Inflammatory macrophage (primary cell): ENCODE data around the gene SLC29A2.
"Not testable (repeated sequence)": the region's sequence is repeated elsewhere in the genome, so short reads cannot be mapped to it uniquely, and the experiment has no call there.

Source experiments
- DNase-seq, 2 donors: peaks; one replicate each; pipeline ENCODE4 v3.0.0-alpha.2; 2020 to 2022

SLC29A2 gene

DNA sequence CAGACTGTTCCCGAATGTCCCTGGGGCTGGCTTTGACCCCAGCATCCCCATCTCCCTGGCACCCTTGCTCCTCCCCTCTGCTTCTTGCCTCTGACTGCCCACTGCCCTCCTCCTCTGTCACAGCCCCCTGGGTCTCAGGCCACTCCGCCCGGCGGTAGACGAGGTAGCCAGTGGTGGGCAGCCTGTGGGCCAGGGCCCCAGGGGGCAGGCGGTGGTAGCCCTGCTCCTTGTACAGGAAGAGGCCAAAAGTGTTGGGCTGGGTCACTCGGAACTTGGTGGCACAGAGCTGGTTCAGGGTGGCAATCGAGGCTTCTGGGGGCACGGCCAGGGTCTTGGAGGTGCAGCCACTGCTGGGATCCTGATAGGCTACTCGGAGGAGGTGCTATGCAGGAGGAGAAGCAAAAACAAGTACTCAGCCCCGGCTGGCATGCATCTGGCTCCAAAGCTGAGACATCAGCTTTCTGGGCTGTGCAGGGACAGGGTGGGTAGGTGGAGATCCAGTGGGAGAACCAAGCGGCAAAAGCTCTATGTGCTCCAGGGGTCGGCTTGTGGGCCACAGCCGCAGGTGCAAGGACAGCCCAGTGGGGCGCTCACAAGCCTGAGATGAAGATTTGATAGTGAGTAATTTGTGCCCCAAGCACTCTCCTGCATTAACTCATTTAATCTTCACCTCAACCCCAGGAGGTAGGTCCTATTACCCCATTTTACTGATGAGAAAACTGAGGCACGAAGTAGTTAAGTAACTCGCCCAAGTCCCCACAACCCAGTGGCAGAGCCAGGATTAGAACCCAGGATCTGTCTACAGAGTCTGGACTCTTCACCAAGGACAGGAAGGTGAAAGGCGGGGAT is 39.0 kb downstream of the SLC29A2 start:
- DNase-seq, result no peak

DNA sequence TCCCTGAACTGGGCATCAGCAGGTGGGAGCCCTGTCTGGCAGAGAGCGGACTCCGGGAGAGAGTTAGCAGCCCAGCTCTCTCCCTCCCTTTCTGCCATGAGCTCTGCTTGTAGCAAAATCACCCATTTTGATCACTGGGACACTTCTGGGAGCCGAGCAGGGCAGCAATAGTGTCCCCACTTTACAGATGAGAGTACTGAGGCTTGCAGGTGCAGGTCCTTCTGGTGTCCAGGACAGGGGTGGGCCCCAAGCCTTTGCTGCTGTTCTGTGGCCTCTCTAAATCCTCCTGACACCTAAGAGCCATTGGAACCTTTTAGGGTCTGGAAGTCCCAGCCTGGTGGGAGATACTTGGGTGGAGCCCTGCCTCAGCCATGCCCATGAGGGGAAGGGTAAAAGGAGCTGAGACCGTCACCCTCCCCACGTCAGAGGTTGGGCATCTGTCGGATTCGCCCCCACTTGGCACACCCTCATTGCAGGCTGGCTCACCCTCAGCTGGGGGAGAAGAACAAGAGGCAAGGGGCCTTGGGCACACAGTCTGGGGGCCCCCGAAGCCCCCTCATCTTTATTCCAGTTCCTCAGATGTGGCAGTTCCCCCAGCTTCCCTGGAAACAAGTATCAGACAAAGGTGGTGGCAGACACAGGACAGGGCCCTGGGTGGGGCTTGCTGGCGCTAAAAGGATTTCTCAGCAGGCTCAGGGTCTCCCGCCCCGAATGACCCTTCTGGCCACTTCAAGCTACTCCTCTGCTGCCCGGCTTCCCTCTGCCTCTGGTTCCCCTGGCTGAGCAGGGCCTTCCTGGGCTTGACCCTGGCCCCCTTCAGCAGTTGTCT is 39.8 kb downstream of the SLC29A2 start:
- no peak for DNase-seq

DNA sequence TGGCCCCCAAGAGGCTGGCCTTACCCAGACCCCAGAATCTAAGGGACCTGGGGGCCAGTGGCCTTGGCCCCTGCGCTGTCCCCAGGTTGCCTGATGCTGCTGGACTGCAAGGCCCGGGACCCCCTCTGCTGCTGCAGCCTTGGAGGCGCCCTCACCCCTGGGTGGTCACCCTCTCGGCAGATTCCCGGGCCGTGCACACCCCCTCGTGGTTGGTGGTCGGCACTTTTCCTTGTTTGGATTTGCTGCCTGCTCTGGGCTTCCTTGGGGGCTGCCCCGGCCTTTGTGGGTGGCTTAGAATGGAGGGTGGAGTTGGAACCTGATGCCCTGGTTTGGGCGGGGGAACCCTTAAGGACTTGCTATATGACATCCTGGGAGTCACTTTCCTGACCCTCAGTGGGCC is 40.6 kb downstream of the SLC29A2 start:
- DNase-seq, result no peak

DNA sequence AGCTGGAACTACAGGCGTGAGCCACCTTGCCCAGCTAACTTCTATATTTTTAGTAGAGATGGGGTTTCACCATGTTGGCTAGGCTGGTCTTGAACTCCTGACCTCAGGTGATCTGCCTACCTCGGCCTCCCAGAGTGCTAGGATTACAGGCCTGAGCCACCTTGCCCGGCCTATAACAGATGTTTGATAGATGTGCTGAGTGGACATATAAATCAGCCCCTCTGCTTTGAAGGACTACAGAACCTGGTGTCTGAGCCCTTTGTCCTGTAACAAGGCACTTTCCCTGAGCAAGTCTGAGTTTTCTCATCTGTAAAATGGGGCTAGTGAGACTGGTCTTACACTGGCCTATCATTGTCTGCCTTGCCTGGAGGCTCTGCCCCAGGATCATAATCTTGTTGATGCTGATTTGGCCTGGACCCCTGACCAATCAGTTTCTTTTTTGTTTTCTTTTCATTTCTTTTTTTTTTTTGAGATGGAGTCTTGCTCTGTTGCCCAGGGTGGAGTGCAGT is 42.3 kb downstream of the SLC29A2 start:
- no peak for DNase-seq

DNA sequence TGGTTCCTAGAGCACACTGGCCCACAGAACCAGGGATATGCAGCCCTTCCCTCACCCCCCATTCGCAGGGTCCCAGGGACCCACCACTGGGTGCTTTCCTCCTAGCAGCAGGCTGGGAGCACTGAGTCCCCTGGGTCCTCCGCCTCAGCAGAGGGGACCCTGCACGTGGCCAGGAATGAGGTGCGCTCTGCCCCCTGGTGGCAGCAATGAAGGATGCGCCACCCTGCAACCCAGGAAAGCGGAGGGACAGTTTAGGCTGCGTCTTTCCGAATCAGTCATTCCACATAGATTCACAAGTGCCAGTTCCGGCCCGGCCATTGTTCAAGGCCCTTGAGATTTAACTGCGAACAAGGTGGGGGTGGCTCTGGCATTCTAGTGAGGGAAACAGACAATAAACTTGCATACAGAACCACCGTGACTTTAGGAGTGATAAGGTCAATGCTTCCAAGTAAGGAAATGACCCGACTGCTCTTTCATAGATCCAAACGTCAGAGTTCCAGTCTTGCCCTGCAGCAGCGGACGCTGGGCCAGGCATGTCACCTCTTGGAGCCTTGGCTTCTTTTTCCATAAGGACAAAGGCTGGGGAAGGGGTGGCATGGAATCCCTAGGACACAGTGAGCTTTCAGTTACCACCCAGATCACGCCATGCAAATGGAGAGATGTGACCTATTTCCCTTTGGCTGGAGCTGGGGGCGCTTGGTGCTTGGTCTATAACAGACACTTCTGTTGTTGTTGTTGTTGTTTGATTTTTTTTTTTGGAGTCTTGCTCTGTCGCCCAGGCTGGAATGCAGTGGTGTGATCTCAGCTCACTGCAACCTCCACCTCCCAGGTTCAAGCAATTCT is 43.0 kb downstream of the SLC29A2 start:
- DNase-seq, result peak; percentile 73 to 76

DNA sequence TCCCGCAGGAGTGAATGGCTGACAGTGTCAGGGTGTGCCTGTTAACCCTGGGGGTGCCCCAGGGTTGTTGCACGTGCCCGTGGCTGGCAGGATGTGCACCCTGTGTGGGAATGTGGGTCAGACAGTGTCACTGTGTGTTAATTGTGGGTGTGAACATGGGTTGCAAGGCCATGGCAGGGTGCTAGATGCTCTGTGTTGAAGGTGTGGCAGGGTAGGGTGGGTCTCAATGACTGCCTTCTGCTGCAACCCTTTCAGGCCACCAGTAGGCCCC is 43.6 kb downstream of the SLC29A2 start:
- DNase-seq, result no peak

DNA sequence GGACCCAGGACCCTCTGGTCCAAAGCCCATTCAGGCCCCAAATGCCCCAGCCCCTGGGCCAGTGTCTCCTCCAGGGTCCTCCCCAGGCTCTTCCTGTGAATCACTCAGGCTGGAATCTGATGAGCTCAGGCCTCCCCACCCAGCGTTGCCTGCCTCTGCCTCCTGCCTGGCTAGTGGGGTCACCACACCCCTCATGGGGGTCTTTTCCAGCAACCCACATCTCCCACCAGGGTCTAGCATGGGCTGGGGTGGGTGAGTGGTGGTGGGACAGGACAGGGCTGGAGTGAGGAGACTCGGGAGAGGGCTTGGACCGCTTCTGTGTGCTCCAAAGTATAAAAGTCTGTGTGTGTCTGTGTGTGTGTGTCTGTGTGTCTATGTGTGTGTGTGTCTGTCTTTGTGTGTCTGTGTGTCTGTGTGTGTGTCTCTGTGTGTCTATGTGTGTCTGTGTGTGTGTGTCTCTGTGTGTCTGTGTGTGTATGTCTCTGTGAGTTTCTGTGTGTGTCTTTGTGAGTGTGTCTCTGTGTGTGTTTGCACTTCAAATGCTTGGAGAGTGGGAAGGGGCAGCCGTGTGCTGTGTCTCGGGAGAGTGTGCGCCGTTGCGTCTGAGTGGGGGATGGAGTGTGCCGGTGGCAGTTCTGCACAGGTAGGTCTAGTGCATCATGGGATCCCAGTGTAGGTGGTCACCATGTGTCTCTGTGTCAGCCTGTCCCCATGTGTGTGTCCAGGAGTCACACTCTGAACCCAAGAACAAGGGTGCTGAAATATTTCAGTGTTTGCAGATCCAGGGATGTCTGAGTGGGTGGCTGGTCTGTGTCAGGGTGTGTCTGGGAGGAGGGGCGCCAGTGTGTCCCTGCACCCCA is 44.2 kb downstream of the SLC29A2 start:
- no peak for DNase-seq

DNA sequence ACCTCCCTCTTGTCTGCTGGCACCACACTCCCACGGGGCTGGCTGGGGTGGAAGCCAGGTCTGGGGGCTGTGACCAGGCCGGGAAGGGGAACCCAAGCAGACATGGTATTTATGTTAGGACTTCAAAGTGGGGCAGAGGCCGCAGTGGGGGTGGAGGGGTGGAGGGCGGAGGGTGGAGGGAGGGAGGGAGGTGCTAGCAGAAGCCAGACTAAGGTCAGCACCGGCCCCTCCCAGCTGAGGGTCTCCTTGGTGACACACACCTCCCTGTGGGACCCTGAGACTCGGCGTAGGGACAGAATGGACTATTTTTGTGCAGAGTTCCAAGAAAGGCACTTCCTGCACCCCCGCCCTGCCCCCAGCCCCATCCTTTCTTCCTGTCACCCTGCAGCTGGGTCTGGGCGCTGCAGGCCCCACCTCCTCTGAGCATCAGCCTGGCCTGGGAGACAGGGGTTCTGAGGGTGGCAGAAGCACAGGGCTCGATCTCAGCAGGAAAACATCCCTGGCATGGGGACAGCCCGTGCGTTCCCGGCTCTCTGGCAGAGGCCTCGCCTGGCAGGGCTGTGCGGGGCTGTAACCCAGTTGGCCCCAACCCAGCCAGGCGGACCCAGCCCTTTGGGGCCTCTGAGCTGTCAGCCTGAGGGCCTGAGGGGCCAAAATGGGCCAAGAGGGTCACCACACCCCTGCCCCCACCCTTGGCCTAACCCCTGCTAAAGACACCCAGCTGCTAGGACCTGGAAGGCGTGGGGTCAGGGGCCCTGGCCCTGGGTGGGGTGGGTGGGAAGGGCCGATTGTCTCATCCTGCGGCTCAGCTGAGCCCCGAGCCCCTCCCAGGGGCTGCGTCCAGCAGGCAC is 45.1 kb downstream of the SLC29A2 start:
- DNase-seq, result no peak

DNA sequence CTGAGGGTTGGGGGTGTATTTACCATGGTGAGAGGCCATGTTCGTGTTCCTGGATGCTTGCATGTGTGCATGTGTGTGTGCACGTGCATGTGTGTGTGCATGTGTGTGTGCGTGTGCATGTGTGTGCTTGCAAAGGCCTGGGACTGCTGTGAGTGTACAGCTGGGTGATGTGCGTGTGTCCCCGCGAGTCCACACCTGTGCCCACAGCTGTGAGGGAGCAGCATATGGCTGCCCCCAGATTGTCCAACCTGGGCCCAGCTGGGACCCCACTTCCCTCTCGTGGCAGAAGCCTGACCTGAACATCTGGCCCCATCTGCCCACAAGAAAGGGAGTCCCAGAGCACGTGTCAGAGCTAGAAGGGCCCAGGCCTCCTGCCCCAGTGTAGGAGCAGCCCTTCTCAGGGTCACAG is 46.3 kb downstream of the SLC29A2 start:
- DNase-seq, result no peak

DNA sequence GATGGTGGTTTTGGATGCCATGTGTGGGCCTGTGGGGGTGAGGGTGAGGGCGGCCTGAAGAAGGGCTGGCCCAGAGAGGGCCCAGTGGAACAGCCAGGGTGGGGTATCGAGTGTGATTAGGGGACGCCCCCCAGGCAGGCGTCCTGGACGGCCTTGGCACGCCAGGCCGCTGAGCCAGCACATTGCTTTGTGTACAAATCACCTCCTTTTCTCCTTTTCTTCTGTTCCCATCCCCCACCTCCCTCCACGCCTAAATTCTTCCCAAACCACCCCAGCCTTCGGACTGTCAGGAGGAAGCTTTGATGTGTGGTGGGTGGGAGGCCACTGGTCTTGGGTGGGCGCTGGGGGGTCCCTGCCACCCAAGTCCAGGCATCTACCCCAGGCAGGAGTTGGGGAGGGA is 46.9 kb downstream of the SLC29A2 start:
- no peak for DNase-seq

DNA sequence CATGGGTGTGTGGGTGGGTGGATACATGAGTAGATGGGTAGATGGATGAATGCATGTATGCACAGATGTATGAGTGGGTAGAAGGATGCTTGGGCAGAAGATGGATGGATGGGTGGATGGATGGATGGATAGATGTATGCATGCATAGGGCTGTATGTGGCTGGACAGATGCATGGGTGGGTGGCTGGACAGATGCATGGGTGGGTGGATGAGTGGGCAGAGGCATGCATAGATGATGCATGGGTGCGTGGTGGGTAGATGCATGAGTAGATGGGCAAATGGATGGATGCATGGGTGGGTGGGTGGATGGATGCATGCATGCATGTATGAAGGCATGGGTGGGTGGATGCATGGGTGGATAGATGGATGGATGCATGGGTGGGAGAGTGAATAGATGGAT is 47.9 kb downstream of the SLC29A2 start:
- DNase-seq, result no peak

DNA sequence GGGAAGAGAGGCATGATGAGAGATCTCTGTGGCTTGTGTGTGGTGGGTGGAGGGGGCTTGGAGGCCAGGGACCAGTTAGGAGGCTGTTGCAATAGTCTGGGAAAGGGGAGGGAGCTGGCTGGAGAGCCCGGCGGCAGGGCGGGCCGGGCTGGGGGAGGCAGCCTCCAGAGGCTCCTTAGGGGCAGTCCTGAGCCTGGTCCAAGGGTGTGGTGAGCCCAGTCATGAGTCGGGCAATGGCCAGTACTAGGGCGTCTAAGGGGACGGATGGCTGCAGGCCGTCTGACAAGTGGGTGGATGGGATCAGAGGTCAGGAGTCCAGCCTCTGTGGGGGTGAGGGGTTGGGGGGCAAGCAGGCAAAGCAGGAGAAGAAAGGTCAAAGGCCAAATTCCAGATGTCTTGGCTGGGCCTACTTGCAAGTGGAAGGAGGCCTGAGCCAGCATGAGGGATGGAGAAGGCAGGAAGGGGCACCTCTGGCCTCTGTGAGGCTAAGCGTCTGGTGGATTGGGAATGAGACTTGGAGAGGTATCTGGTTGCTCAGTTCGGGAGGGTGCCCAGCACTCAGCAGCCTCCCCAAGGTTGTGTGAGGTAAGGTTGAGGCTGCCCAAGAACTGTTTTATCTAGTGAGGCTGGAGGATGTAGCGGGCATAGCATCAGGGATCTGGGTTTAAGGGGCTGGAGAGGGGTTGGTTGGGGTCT is 48.7 kb downstream of the SLC29A2 start:
- no peak for DNase-seq

DNA sequence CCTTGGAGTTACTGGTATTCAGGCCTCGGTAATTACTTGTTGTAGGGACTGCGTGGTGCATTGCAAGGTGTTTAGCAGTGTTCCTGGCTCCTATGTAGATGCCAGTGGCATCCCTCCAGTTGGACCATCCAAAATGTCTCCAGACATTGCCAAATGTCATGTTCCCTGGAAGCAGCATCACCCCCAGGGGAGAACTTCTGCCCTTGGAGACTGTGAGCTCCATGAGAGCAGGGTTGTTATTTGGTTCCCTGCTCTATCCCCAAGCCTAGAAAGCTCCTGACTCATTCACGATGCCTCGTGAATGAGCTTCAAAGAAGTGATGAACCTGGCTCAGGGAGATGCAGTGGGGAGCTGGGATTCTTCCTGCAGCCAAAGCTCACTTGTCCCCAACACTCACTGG is 50.0 kb downstream of the SLC29A2 start:
- no peak for DNase-seq

DNA sequence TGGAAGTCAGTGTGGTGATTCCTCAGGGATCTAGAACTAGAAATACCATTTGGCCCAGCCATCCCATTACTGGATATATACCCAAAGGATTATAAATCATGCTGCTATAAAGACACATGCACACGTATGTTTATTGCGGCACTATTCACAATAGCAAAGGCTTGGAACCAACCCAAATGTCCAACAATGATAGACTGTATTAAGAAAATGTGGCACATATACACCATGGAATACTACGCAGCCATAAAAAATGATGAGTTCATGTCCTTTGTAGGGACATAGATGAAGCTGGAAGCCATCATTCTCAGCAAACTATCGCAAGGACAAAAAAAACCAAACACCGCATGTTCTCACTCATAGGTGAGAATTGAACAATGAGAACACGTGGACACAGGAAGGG is 50.8 kb downstream of the SLC29A2 start:
- DNase-seq, result not testable (repeated sequence)

DNA sequence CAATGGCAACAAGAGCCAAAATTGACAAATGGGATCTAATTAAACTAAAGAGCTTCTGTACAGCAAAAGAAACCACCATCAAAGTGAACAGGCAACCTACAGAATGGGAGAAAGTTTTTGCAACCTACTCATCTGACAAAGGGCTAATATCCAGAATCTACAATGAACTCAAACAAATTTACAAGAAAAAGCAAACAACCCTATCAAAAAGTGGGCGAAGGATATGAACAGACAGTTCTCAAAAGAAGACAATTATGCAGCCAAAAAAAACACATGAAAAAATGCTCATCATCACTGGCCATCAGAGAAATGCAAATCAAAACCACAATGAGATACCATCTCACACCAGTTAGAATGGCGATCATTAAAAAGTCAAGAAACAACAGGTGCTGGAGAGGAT is 51.3 kb downstream of the SLC29A2 start:
- DNase-seq, result not testable (repeated sequence)

DNA sequence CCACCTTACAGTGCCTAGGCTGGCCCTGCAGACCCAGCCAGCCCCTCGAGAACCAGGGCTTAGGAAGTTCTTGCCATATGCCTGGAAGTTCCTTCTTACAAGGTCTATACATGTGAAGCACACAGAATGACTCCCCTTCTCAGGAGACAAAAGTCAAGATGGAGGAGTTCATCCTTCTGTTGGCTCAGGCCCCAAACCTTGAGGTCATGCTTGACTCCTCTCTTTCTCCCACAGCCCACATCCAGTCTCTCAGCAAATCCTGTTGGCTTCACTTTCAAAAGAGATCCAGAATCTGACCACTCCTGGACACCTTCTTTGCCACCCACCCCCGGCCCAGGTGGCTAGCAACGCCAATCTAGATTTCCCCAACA is 53.0 kb downstream of the SLC29A2 start:
- no peak for DNase-seq

DNA sequence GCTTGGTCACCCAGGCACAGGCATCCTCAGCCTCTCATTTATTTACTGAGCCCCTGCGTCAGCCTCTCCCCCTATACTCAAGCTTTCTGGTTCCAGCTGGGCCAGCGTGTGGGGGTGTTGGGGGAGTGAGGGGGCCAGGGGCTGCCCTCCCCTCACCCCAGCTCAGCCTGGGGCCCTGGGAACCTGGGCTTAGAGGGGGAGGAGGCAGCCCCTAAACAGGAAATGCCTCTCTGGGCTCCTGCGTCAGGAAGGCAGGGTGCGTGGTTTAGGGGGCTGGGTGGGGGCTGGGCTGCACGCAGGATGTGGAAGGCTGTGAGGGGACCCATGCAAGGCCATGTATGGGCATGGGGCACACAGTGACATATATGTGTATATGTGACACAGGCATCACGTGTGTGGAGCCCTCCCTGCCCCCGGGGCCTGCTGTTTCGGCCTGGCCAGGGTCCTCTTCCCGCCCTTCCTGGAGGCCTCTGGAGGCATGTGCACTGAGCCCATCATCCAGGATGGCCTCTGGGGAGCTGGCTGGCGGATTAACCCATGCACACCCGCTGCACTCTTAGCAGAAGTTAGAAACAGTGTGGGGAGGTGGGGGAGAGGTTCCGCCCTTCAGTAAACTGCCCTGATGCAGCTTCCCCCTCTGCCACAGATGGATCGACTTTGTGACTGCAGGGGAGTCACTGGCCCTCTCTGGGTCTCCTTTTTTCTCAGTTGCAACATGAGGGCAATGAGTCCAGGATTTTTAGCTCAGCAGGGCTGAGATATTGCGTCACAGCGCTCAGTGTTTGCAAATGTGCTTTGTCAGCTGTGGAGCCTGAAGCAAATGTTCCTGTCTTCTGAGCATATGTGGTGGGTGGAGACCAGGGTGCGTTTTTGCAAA is 53.6 kb downstream of the SLC29A2 start:
- DNase-seq, result peak; percentile 95 to 97

DNA sequence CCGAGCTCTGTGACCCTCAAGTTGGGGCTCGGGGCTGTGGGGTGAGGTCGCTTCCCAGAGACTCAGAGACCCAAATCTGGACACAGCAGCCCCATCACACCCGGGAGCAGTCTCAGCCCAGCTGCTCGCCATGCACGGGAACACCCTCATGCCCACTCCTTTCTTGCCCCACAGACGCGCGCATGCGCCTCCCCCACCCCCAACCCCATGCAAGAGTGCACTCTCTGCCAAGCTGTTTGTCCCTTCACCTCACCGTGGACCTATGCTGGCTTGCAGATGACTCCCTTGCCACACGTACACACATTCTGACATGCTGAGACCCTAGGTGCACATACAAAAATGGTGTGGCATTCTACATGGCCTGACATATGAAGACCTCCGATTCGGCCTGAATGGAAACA is 54.2 kb downstream of the SLC29A2 start:
- DNase-seq, result peak; percentile 28 to 69

DNA sequence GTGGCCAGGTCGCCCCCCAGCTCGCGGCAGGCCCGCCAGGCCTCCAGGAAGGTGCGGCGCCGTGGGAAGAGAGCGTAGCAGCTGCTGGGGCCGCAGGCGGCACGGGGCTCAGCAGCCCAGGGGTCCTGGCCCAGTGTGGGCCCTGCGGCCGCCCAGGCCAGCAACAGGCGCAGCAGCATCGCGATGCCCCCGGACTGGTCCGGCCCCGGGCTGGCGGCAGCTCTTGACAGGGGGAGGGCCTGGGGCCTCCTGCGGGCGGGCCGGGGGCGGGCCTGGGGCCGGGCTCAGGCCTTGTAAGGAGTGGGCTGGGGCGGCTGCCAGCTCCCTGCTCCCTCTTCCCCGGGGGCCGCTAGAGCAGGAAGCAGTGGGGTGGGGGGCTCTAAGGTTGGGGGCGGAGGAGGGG is 54.7 kb downstream of the SLC29A2 start, which contains the start of gene CD248:
Gene CD248, minus strand, starts transcription at position 196 of the 403 bp plus-strand sequence. Its CDS starts 17 bp downstream, at position 179.
- DNase-seq, result no peak
